Adrenal gland (tissue), 5 donors: ENCODE results near the gene EFEMP1.

ENCODE experiments used
- CTCF ChIP-seq, 6 experiments: fragments of 450-650 bp in 4 of 6; fragments of 200-600 bp in 2 of 6; sonication (generic) in 1 of 6; IDR thresholded peaks; 1 replicate in 5 of 6; 2 replicates in 1 of 6; pipeline versions ENCODE4 v1.5.1 to v1.8.0; 2016 to 2021; ENCODE audit warnings: antibody characterized with exemption in 6 of 6, mild to moderate bottlenecking in 2 of 6, moderate library complexity in 1 of 6
- POLR2A ChIP-seq, 2 donors: fragments of 450-650 bp; IDR thresholded peaks; one replicate each; pipeline ENCODE4 v1.6.1; 2017; ENCODE audit warnings: antibody characterized with exemption in 2 of 2, mild to moderate bottlenecking in 2 of 2, moderate library complexity in 1 of 2
- donor health status: DM: no; HTN: no; CAD: no.

GRCh38 chr2:55862246-55862645, 61.3 kb downstream of the EFEMP1 start:
- TF ChIP-seq CTCF (IDR thresholded peaks at IDR 0.05) (no peak), POLR2A (IDR thresholded peaks at IDR 0.05) (no peak)
